Left ventricle myocardium inferior (tissue), 1 donor: ENCODE results near the gene PDE11A. TPM values are rescaled to one million over a fixed set of nuclear protein-coding genes. Genes with fewer than 3 reads are reported as not detected.

ENCODE experiments used
- DNase-seq: peaks from one replicate; pipeline ENCODE4 v3.0.0-alpha.2; 2020
- H3K27ac ChIP-seq: fragments of 200-600 bp; replicated peaks from 2 replicates; pipeline ENCODE4 v1.8.0; 2021
- H3K27me3 ChIP-seq: fragments of 200-600 bp; 2 replicates; pipeline ENCODE4 v1.8.0; 2021; ENCODE audit warnings: low read depth
- H3K36me3 ChIP-seq: fragments of 200-600 bp; 2 replicates; pipeline ENCODE4 v1.8.0; 2021
- H3K4me1 ChIP-seq: fragments of 200-600 bp; 2 replicates; pipeline ENCODE4 v1.8.0; 2021
- H3K4me3 ChIP-seq: fragments of 200-600 bp; 2 replicates; pipeline ENCODE4 v1.8.0; 2021; ENCODE audit warnings: mild to moderate bottlenecking, moderate library complexity
- H3K9me3 ChIP-seq: fragments of 200-600 bp; replicated peaks from 2 replicates; pipeline ENCODE4 v1.8.0; 2021
- intact Hi-C: fragments of 100-400 bp; cut with micrococcal nuclease; formaldehyde crosslinking; loops from one replicate; pipeline ENCODE4 v1.11.0; 2022
- long read RNA-seq: library from polyadenylated mRNA; unstranded; transcript quantifications from one replicate; pipeline ENCODE4 v2.0.0, GENCODE V29; 2021
- total RNA-seq: library from RNA; stranded (reverse); fragmentation: NEBNext Ultra II Directional; extraction: Animal tissue kit (Norgen Biotek cat#: 25700); gene quantifications from one replicate; pipeline ENCODE4 v1.2.1, GENCODE V29; 2021
- TF ChIP-seq, protein P1 (sequence below): fragments of 200-600 bp; IDR thresholded peaks from 2 replicates; pipeline ENCODE4 v1.8.0; 2021; ENCODE audit warnings: antibody characterized with exemption, mild to moderate bottlenecking, borderline replicate concordance
- donor health status: DM: no; HTN: yes; CAD: no; lungs with severe emphysema.

PDE11A gene
- 2.5 TPM for total RNA-seq
- long read RNA-seq, result 0 reads

DNA sequence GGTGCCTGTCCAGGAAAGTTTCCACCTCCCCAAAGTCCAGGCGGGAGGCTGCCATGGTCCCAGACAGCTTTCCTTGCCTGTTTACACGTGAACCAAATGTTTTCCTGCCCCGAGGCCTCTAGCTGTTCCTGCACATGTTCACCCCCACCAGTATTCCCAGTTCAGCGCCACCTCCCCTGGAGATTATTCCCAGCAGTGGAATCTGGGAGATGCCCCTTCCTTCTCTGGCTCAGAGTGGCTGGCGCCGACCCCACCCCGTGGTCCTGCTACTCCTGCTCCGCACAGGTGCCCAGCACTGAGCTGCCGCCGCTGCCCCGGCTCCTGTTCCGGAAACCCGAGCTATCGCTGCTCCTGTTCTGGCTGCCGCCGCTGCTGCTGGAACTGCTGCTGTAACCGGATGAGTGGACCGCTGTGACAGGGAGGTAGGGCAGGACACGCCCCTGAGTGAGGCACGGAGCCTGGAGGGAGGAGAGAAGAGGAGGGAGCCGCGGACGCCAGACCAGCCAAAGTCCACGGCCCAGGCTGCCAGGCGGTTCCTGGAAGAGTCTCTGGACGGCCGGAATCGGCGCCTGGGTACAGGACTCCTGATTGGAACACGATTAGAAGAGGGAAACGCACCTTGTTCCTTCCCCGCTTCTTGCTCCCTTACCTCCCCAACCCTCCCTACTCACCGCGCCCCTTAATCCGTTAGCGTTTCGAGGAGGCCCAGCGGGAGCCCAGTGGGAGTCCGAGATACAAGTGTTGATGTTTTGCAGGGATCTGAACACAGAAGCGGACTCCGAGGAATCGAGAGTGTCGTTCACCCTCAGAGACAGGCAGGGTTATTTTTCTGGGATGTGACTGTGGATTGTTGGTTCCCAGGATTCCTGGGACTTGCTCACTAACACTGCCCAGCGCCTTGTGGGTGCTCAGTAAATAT lies at the start of gene PDE11A:
TSS of gene PDE11A (minus strand) at position 395 of the 919 bp plus-strand sequence. CDS start at position 55, 340 bp downstream.
- Histone ChIP-seq H3K4me1 (peaks cover 14% of the 10 kb centered on the region), H3K36me3 (no peaks in the 10 kb centered on the region), H3K27me3 (peaks cover 34% of the 10 kb centered on the region), H3K9me3 (no peaks in the 10 kb centered on the region), H3K27ac (peak within 1 kb of the TSS; percentile 59), H3K4me3 (peak within 1 kb of the TSS; percentile 66)
- TF ChIP-seq, protein P1, sequence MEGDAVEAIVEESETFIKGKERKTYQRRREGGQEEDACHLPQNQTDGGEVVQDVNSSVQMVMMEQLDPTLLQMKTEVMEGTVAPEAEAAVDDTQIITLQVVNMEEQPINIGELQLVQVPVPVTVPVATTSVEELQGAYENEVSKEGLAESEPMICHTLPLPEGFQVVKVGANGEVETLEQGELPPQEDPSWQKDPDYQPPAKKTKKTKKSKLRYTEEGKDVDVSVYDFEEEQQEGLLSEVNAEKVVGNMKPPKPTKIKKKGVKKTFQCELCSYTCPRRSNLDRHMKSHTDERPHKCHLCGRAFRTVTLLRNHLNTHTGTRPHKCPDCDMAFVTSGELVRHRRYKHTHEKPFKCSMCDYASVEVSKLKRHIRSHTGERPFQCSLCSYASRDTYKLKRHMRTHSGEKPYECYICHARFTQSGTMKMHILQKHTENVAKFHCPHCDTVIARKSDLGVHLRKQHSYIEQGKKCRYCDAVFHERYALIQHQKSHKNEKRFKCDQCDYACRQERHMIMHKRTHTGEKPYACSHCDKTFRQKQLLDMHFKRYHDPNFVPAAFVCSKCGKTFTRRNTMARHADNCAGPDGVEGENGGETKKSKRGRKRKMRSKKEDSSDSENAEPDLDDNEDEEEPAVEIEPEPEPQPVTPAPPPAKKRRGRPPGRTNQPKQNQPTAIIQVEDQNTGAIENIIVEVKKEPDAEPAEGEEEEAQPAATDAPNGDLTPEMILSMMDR, result no peak
- DNase-seq, result peak; percentile 72
- intact Hi-C loops, result no loop called here

DNA sequence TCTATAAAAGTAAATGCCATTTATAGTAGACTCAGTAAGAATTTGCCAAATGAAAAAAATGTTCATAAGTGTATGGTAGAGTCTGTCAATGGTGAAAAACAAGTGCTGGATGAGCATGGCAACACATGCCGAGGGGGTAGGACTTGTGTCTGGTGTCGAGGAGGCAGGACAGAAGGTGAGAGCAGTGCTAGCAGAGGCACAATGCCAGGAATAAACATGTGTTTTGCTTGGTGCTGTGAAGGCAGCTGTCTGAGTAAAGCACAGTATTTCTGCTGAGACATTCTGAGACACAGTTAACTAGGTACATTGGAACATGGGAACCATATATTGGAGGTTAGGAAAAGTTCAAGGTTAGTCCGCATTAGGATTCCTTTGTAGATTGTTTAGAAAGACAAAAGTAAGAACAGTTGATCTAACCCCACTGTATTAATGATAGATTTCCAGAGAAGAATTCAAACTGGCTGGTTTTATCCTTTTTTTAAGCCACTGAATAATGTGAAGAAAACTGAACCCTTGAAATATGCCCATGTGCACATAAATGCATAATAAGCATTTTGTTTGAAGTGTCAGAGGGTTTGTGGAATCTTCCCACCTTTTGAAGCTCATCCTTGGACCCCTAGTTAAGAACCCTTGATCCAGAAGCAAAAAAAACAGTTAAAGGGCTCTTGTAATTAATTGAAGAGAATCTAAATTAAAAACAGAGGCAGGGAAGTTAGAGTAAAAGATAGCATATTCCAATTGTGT lies 46.8 kb upstream of the PDE11A start:
- Histone ChIP-seq H3K9me3 (no peaks in the 10 kb centered on the region), H3K4me3 (no peak overlapping the region), H3K36me3 (peaks cover 57% of the 10 kb centered on the region), H3K27me3 (no peaks in the 10 kb centered on the region), H3K27ac (no peak overlapping the region), H3K4me1 (peaks cover 7% of the 10 kb centered on the region)
- TF ChIP-seq, protein P1, result no peak
- intact Hi-C loops, result no loop called here
- DNase-seq, result no peak

DNA sequence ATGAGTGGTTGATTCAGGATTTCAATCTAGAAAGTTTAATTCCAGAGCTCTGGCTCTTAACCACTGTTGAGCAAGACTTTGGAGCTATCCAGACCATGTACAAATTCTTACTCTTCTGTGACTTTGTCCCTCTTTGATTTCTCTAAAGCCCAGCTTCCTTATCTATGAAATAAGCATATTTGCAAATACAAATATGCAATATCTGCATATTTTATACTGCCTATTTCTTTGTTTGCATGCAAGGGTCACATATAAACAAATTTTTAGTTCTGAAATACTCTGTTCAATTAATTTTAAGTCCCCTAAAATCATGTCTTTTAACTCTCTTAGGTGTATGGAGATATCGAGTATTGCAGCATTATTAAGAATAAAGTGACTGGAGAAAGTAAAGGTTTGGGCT lies 45.1 kb upstream of the PDE11A start:
- no peak overlapping the region for H3K27ac ChIP-seq
- peaks cover 41% of the 10 kb centered on the region for H3K36me3 ChIP-seq
- intact Hi-C loops, result no loop called here
- H3K4me3 ChIP-seq, result no peak overlapping the region
- H3K27me3 ChIP-seq, result no peaks in the 10 kb centered on the region
- TF ChIP-seq, protein P1, result no peak
- H3K4me1 ChIP-seq, result peaks cover 21% of the 10 kb centered on the region
- DNase-seq, result no peak
- no peaks in the 10 kb centered on the region for H3K9me3 ChIP-seq

DNA sequence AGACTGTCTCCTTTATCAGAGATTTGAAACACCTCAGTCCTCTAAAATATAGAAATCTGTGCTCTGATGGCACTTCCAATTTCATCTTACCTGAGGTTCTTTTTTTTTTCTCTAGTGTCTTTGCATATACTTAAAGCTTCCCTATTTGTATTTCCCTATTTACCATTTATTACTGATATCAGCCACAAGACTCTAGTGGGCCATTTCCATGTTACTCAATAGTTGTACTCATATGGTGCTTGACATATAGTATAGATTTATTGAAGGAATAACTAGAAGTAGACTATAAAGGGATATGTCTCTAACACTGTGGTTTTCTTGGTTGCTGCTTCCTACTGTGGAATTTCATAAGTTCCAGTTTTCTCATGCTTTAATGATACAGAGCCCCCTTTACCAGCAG lies 42.7 kb upstream of the PDE11A start:
- intact Hi-C loops, result no loop called here
- Histone ChIP-seq H3K9me3 (no peaks in the 10 kb centered on the region), H3K27me3 (no peaks in the 10 kb centered on the region), H3K36me3 (peaks cover 20% of the 10 kb centered on the region), H3K27ac (no peak overlapping the region), H3K4me3 (no peak overlapping the region), H3K4me1 (peaks cover 26% of the 10 kb centered on the region)
- TF ChIP-seq, protein P1, result no peak
- DNase-seq, result no peak

DNA sequence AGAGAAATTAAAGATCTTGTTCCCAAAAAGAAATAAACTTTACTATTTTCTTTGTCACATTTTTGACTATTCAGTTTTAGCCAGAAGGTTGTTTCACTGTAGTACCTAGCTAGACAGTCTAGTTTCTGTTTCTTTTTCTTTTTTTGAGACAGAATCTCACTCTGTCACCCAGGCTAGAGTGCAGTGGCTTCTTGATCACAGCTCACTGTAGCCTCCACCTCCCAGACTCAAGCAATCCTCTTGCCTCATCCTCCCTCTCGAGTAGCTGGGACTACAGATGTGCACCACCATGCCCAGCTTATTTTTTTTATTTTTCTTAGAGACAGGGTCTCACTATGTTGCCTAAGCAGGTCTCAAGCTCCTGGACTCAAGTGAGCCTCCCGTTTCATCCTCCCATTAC lies 41.9 kb upstream of the PDE11A start:
- H3K4me3 ChIP-seq, result no peak overlapping the region
- H3K27me3 ChIP-seq, result no peaks in the 10 kb centered on the region
- no peak for DNase-seq
- TF ChIP-seq, protein P1, result no peak
- H3K36me3 ChIP-seq, result peaks cover 20% of the 10 kb centered on the region
- H3K4me1 ChIP-seq, result peaks cover 23% of the 10 kb centered on the region
- H3K9me3 ChIP-seq, result no peaks in the 10 kb centered on the region
- no peak overlapping the region for H3K27ac ChIP-seq
- intact Hi-C loops, result no loop called here
